Stimulated activated CD8-positive, alpha-beta memory T cell treated with anti-CD3 and anti-CD28 coated beads, Interleukin-12 subunit alpha, Interleukin-12 subunit beta, amount 100 ng/mL, for 4 hours (primary cell): ENCODE measurements around the gene NAV1.
"Not testable (repeated sequence)": the region's sequence is repeated elsewhere in the genome, so short reads cannot be mapped to it uniquely, and the experiment has no call there.

ENCODE experiments used
- DNase-seq: peaks from one replicate; pipeline ENCODE4 v3.0.0-alpha.2; 2020; ENCODE audit warnings: low read depth

NAV1 gene, protein sequence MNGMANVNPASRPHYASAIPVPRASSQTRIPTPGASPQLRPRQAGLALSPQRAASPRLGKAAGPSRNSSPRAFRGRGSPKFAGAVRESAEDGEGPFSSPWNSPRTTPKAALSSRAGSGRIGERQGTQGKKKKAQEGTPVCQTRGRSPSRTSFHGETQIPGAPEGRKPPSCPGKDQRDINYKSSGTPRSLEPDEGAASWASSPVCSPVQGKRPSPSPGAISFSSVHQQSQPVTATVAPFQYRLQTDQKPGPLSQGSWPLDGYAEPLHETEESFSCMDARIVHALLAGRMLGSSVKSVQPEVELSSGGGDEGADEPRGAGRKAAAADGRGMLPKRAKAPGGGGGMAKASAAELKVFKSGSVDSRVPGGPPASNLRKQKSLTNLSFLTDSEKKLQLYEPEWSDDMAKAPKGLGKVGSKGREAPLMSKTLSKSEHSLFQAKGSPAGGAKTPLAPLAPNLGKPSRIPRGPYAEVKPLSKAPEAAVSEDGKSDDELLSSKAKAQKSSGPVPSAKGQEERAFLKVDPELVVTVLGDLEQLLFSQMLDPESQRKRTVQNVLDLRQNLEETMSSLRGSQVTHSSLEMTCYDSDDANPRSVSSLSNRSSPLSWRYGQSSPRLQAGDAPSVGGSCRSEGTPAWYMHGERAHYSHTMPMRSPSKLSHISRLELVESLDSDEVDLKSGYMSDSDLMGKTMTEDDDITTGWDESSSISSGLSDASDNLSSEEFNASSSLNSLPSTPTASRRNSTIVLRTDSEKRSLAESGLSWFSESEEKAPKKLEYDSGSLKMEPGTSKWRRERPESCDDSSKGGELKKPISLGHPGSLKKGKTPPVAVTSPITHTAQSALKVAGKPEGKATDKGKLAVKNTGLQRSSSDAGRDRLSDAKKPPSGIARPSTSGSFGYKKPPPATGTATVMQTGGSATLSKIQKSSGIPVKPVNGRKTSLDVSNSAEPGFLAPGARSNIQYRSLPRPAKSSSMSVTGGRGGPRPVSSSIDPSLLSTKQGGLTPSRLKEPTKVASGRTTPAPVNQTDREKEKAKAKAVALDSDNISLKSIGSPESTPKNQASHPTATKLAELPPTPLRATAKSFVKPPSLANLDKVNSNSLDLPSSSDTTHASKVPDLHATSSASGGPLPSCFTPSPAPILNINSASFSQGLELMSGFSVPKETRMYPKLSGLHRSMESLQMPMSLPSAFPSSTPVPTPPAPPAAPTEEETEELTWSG (N-terminal part only)

DNA sequence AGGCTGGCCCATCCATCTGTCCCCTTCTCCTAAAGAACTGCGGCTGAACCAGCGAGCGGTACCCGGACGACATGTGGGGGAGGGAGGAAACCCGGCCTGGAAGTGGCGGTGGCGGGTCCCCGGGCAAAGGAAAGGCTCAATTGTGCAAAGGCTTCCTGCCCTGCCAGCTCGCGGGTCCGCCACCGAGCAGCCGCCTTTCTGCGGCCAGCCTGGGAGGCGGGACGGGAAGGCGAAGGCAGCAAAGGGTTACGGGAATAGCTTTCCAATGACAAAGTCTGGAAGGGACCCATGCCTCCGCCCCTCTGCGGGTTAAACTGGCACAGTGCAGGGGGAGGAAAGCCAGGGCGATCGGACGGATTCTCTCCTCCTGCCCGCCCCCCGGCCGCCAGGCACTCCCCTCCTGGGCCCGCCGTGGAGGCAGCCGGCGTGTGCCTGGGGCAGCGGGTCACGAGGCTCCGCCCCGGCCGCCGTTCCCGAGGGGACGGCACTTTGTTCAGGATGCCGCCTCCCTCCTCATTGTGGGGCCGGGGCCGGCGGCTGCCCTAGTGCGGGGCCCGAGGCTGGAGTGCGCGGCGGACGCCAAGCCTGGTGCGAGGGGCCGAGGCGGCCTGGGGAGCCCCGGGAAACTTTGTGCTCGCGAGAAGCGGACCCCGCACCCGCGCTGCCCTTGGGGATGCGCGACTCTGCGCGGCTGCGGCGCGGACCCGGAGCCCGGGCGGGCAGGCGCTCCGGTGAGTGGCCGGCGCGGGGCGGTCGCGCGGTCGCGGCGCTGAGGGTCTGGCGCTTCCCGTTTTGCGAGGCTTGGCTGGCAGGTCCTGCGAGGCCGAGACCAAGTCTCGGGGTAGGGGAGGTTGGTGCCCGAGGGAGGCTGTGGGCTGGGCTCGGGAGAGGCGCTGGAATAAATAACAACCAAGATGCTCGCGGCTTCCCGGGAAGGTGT lies at the start of gene NAV1:
TSS of gene NAV1 (plus strand) at position 516 of the 940 bp plus-strand sequence. CDS start 83,758 bp downstream, outside the sequence.
- no peak for DNase-seq

DNA sequence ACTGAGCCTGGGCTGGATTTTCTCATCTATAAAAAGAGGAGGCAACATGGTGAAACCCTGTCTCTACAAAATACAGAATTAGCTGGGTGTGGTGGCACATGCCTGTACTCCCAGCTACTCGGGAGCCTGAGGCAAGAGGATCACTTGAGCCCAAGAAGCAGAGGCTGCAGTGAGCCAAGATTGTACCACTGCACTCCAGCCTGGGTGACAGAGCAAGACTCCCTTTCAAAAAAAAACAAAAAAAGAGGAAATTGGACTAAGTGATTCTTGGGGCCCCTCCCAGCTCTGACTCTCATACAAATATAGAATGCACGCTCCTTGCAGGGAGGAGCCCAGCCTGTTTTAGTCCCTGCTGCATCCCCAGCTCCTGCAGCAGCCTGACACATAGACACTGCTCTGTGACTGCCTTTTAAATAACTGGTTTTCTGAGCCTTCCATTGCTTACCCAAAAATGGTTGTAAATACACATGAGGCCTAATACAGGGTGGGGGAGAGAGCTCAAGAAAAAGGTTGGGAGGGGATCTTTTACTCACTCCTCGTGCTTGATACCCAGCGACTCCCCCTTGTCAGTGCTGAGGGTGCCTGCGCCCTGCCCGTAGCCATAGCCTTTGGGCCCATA lies 49.2 kb upstream of the NAV1 start:
- DNase-seq: no peak

DNA sequence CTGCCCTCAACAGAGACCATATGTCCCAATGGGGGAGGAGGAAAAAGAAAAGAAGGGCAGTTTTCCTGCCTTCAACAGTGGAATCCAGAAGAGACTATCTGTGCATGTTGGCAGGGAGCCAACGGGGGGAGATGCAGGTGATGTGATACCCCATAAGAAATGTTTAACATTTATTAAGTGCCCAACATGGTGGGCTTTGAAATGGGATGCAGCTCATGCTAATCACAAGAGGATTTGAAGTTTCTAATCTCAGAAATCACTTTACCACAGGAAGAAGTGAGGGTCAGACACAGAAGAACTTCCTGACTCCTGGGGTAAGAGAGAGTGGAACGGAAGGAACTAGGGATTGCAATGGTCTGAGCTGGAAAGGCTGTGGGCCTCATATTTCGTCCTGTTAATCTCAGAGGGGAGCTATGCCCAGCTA lies 48.2 kb upstream of the NAV1 start:
- DNase-seq: no peak

DNA sequence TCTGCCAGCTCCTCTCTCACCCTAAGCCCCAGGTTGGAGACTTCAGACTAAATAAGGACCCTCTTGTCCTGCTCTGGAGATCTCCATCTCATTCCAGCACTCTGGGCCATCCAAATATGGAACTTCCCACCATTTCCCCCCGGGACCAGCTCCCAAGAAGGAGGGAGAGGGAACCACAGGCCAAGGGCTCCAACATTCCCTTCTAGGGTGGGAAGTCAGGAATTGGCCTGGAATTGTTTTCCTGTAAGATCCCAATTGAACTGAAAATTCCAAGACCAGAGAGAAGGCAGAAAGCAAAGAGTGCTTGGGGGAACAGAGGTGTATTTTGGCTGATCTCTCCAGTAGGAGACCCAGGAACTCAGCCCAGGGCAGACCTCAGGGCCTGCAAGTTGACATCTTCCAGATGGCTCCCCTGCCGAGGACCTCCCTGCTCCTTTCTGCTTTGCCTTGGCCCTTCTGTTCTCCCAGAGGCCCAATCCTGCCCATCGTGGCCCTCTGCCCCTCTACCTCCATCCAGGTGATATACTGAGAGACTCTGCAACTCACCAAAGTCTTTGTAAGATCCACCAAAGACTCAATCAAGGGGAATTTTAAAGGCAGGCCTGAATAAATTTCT lies 46.9 kb upstream of the NAV1 start:
- DNase-seq: no peak

DNA sequence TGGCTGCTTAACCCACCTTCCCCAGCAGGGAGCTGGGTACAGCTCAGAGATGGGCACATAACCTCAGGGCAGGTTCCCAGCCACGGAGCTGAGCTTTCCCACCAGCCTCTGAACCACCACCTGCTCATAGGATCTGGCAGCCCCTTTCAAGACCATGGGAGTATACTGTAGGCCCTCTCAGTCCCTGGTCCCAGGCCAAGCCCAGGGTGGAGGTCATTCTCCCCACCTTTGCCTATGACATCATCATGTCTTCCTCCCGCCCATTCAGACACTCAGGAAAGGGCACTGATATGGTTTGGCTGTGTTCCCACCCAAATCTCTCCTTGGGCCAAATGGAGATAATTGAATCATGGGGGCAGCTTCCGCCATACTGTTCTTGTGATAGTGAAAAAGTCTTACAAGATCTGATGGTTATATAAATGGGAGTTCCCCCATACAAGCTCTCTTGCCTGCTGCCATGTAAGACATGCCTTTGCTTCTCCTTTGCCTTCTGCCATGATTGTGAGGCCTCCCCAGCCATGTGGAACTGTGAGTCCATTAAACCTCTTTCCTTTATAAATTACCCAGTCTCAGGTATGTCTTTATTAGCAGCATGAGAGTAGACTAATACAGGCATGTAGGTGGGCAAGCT lies 45.8 kb upstream of the NAV1 start:
- not testable (repeated sequence) for DNase-seq

DNA sequence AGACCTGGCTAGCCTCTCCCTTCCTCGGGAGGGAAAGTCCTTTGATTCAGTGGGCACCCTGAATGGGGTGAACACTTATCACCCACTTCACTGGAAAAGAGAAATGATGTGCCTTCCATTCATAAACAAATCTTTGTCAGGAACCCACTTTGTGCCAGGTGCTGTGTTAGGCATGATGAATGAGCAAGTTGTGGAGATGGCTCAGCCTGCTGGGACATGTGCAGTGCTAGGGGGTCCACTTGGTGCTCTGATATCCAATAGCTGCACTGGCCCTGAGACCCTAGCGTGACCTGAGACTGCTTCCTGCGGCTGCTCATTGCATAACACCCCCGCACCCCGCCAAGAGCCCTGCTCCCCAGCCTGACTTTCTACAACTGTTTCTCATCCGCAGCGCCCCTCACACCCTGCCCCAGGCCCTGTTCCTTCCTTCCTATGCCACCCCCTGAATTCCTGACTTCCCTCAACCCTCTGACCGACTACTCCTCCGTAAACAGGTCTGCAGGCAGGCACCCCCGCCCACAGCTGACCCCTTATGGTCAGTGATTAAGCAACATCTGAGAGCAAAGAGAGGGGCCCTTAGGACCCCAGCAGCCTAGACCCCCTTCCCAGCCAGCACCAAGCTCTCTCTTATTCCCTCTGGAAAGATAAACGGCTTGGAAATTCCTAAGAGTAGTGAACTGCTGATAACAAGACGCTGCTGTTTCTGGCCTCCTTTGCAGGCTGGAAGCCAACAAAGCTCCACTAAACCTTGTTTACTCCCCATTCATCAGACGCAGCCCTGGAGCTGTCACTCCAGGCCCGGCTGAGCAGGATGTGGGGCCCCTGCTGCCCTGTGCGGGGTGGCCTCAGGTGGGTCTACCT lies 44.9 kb upstream of the NAV1 start:
- no peak for DNase-seq

DNA sequence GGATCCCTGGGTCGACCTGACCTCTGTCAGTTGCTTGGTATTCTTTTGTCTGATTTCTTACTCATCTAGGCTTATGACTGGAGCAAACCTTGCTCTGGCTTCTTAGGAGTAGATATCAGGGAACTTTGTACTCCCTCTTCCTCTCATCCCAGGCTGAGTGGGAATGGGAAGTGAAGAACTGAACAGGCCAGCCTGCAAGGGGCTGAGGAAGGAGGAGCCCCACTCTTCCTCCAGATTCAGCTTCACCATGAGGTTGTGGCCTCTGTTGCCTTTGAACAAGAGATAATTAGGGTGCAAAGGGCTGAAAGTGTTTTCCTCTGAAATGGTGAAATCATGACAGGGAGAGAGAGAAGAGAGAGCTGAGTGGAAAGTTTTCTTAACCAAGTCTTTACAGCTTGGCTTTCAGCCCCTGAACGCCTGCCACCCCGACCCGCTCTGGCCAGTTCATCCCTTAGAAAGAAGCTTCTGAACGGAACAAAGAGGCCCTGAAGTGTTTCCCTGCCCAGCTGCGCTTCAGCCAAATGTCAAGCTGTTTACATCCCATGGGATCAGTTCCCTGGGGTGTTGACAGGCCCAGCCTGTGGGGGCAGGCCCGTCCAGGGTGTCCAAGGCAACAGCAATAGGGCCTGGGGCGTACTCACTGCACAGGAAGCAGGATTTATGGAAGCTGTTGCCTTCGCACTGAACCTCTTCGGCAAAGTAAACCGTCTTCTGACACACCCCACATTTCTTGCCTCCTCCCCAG lies 43.2 kb upstream of the NAV1 start:
- DNase-seq: no peak

DNA sequence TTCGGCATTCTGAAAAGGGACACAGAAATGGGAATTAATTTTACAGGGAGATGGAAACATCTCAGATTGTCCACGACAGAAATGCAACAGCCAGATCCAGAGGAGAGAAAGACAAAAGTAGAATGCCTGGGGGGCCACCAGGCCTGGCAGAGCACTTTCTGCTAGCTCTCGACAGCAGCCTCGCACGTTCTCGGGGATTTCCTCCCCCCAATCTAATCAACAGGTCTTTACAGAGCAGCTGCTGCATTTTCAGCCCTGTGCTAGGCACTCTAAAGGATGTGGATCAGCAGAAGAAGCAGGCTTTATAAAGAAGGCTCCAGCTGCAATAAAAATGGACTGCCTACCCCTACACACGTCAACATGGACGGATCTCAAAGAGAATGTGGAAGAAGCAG lies 42.6 kb upstream of the NAV1 start:
- DNase-seq: no peak

DNA sequence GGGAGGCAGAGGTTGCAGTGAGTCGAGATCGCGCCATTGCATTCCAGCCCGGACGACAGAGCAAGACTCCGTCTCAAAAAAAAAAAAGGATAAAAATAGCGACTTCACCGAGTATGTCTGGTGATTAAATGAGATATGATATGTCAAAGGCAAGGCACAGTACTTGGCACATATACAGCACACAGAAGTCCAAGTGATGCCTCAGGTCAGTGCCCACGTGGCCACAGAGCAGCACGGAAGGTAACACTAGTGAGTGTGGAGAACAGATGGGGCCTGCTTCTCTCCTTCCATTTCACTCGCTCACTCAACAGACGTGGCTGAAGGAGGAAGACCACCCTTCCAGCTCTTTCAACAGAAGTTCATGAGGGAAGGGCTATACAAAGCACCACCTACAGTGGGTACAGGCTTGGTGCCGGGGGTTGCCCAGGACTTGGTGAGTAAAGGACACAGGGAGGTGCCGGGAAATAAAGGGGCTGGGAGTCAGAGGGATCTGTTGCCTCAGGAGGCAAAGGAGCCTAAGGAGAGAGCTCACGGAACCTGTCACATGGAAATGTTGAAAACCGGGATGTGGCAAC lies 40.9 kb upstream of the NAV1 start:
- DNase-seq: no peak

DNA sequence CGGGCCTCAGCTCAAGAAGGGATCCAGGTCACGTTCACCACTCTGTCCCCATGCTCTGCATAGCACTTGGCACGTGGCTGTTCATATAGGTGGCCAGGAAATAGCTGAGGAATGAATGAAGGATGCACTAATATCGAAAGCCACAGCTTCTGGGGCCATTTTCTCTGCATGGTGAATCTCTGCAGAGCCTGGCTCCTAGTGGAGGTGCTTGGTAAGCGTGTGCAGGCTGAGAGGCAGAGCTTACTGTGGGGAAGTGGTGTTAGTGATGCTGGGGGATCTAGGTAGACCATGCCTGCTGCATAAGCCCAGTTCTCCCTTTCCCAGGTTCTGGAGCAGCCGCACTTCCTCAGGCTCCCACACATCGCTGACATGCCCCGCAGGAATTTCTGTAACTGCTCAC lies 40.3 kb upstream of the NAV1 start:
- DNase-seq: no peak

DNA sequence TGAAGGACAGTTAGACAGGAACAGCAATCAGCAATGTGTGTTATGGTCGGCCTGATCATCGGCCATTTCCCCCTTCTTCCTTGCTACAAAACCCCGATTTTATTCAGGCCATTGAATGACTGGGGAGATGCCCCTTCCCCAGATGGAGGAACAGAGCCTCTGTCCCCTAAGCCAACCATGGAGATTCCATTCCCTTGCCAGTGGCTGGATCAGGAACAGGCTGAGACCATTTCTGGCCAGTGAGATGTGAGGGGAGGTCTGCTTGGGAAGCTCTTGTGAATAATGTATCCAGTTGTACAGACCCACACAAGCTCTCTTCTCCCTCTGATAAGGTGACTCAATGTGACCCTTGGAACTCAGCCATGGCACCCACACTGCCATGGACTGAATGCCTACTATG lies 39.7 kb upstream of the NAV1 start:
- DNase-seq: no peak

DNA sequence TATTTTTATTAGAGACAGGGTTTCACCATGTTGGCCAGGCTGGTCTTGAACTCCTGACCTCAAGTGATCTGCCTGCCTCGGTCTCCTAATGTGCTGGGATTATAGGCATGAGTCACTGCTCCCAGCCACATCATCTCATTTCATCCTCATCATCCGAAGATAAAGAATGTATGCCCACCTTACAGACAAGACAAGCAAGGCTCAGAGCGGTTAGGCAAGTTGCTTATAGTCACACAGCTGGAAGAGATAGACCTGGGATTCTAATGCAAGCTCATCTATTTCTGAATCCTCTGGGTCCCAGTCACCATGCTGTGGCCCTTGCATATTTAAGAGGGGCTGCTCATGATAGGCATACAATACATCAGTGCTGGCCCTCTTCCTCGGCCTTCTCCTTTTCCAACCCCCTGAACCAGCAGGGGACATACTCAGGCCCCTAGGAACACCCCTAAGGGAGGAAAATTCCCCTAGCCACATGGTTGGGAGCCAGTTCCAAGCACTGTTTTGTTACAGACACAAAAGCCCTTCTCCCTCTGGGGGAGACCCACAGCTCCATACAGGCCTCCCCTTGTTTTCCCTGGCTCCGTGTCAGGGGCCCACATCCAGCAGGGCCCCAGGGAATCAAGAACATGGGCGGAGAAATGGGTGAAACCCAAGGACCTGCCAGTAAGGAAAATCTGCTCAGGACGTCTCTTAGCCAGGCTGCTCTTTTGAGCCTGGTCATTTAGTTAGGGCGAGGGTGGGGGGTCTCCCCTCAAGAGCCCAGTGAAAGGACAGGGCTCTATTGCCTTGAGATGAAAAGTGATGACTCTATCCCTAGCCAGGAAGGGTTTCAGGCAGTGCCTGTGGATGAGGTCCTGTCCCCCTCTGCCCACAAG lies 38.9 kb upstream of the NAV1 start:
- no peak for DNase-seq

DNA sequence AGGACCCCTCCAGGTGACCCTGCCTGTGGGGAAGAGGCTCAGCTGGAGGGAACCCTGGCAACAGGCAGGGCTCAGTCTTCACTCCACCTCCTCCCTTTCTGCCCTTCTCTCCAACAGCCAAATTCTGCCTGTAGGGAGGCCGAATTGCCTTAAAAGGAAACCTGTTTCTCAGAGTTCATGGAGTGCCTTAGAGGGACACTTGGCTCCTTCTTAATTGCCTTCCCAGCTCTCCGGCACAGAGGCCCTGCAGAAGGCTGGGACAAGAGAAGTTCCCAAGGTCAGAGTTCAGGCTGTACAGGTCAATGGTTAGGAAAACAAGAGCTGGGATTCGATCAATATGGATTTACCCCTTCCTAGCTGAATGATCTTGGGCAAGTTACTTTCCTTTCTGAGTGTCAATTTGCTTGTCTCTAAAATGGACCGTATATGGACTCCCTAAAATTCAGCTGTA lies 38.2 kb upstream of the NAV1 start:
- DNase-seq: no peak

DNA sequence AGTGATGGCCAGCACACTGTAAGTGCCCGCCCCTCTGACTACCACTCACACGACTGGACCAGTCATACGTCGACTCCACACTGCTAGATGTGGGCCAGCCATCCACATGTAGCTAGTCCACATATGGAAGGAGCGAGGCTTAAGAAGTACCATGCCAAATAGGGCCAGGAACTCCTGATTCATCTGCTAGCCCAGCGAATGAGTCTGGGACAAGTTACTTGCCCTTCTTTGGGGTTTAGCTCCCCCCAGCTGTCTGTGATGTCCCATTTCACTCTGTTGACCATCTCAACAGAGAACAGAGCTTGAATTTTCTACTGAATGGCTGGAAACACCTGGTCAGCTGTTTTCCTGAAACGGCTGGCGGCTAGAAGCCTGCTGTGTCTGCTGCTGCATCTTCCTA lies 37.8 kb upstream of the NAV1 start:
- DNase-seq: no peak

DNA sequence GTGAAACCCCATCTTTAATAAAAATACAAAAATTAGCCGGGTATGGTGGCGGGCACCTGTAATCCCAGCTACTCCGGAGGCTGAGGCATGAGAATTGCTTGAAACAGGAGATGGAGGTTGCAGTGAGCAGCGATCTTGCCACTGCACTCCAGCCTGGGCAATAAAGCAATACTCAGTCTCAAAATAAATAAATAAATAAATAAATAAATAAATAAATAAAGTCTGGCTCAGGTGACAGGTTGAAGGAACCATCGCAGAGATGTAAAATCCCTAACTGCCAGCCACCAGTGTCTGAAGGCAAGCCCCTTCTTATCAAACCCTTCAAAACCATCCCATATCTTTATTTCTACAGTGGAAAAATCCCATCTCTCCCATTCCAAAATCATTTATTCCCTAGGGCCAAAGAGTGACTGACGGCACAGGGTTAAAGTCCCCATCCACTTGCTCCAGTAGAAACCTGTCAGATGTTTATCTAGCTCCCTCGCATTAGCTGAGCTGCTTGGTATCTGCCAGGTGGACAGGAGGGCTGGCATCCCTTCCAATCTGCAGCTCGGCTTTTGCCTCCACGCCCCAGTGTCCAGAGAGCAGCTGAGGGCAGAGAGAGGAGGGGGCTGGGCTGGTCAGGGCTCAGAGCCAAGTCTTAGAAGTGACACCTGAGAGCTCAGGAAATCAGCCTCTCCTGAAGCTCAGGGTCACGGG lies 37.0 kb upstream of the NAV1 start:
- DNase-seq: no peak

DNA sequence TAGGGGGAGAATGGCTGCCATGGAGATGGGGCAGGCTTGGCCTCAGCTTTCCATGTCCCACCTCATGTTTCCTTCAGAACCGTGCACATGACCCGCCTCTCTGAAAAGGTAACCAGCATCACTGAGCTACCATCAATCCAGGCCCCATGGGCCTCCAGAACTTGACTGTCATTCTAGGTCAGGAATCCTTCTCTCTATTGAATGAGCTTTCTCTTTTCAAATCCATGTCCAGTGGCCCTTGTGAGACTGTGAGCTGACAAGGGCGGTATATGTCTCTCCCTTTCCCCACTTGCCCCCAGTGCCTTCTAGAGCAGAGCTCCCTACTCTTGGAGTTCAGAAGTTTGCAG lies 36.4 kb upstream of the NAV1 start:
- no peak for DNase-seq
